ENCODE data around the gene KCNJ12. TPM values are rescaled to one million over a fixed set of nuclear protein-coding genes. Genes with fewer than 3 reads are reported as not detected.

Gene KCNJ12
- total RNA-seq, 1 experiment from 2014 or later, result 1.2 TPM

- CTCF ChIA-PET, result no interaction called here
- Histone ChIP-seq H3K4me1 (ENCODE audit: insufficient read depth, low read length, poor library complexity, severe bottlenecking) (no peaks in the 10 kb centered on the region), H3K27ac (ENCODE audit: low read depth, low read length, poor library complexity, severe bottlenecking) (no peak overlapping the region), H3K36me3 (ENCODE audit: insufficient read depth, low read length, poor library complexity, severe bottlenecking) (no peaks in the 10 kb centered on the region), H3K9me3 (ENCODE audit: low read depth, low read length, poor library complexity, severe bottlenecking) (no peaks in the 10 kb centered on the region), H3K4me3 (ENCODE audit: low read depth, low read length, poor library complexity, severe bottlenecking) (no peak overlapping the region), H3K27me3 (replicated peaks; ENCODE audit: insufficient read depth, low read depth, low read length, poor library complexity) (no peaks in the 10 kb centered on the region)
- intact Hi-C loops (cut with micrococcal nuclease; ENCODE audit: unreplicated experiment), result no loop called here
- POLR2A ChIA-PET (ENCODE audit: low non-redundant PET), result no interaction called here
- TF ChIP-seq EZH2 (IDR thresholded peaks at IDR 0.05; ENCODE audit: borderline replicate concordance, low read depth, low read length, poor library complexity, severe bottlenecking) (no peak), CTCF (conservative IDR thresholded peaks at IDR 0.05; ENCODE audit: low read depth, low read length) (no peak)
- no peak for DNase-seq (ENCODE audit: low spot score)
- BruUV-seq (replicated peaks), result no TSS peak
Measured at GRCh38 chr17:21357281-21357680, 18.9 kb upstream of the KCNJ12 start.

GRCh38 chr17:21357696-21358656 lies 18.2 kb upstream of the KCNJ12 start:
- Histone ChIP-seq H3K27me3 (replicated peaks; ENCODE audit: insufficient read depth, low read depth, low read length, poor library complexity) (no peaks in the 10 kb centered on the region), H3K36me3 (ENCODE audit: insufficient read depth, low read length, poor library complexity, severe bottlenecking) (no peaks in the 10 kb centered on the region), H3K4me3 (ENCODE audit: low read depth, low read length, poor library complexity, severe bottlenecking) (no peak overlapping the region), H3K27ac (ENCODE audit: low read depth, low read length, poor library complexity, severe bottlenecking) (no peak overlapping the region), H3K4me1 (ENCODE audit: insufficient read depth, low read length, poor library complexity, severe bottlenecking) (no peaks in the 10 kb centered on the region), H3K9me3 (ENCODE audit: low read depth, low read length, poor library complexity, severe bottlenecking) (no peaks in the 10 kb centered on the region)
- no peak for DNase-seq (ENCODE audit: low spot score)
- ChIA-PET CTCF (no interaction called here), POLR2A (ENCODE audit: low non-redundant PET) (no interaction called here)
- no peak for TF ChIP-seq CTCF (conservative IDR thresholded peaks at IDR 0.05; ENCODE audit: low read depth, low read length)
- no peak for TF ChIP-seq EZH2 (IDR thresholded peaks at IDR 0.05; ENCODE audit: borderline replicate concordance, low read depth, low read length, poor library complexity, severe bottlenecking)
- intact Hi-C loops (cut with micrococcal nuclease; ENCODE audit: unreplicated experiment), result no loop called here
- no TSS peak for BruUV-seq (replicated peaks)

- DNase-seq (ENCODE audit: low spot score), result no peak
- H3K27ac ChIP-seq (ENCODE audit: low read depth, low read length, poor library complexity, severe bottlenecking), result no peak overlapping the region
- intact Hi-C loops (cut with micrococcal nuclease; ENCODE audit: unreplicated experiment), result no loop called here
- no peaks in the 10 kb centered on the region for H3K36me3 ChIP-seq (ENCODE audit: insufficient read depth, low read length, poor library complexity, severe bottlenecking)
- CTCF ChIA-PET, result no interaction called here
- no peak for TF ChIP-seq CTCF (conservative IDR thresholded peaks at IDR 0.05; ENCODE audit: low read depth, low read length)
- TF ChIP-seq EZH2 (IDR thresholded peaks at IDR 0.05; ENCODE audit: borderline replicate concordance, low read depth, low read length, poor library complexity, severe bottlenecking), result no peak
- no TSS peak for BruUV-seq (replicated peaks)
- H3K27me3 ChIP-seq (replicated peaks; ENCODE audit: insufficient read depth, low read depth, low read length, poor library complexity), result no peaks in the 10 kb centered on the region
- H3K4me3 ChIP-seq (ENCODE audit: low read depth, low read length, poor library complexity, severe bottlenecking), result no peak overlapping the region
- no peaks in the 10 kb centered on the region for H3K4me1 ChIP-seq (ENCODE audit: insufficient read depth, low read length, poor library complexity, severe bottlenecking)
- POLR2A ChIA-PET (ENCODE audit: low non-redundant PET), result no interaction called here
- no peaks in the 10 kb centered on the region for H3K9me3 ChIP-seq (ENCODE audit: low read depth, low read length, poor library complexity, severe bottlenecking)
Measured at GRCh38 chr17:21358682-21359482, 17.3 kb upstream of the KCNJ12 start.
